ENCODE data around the gene PER2. TPM values are rescaled to one million over a fixed set of nuclear protein-coding genes. Genes with fewer than 3 reads are reported as not detected.
A peak's percentile ranks its signal among the peaks of the same experiment; 100 is the strongest.

The PER2 gene
- total RNA-seq, 4 donors from 2014 or later = 8.2 to 18.6 (median 9.8) TPM

DNA sequence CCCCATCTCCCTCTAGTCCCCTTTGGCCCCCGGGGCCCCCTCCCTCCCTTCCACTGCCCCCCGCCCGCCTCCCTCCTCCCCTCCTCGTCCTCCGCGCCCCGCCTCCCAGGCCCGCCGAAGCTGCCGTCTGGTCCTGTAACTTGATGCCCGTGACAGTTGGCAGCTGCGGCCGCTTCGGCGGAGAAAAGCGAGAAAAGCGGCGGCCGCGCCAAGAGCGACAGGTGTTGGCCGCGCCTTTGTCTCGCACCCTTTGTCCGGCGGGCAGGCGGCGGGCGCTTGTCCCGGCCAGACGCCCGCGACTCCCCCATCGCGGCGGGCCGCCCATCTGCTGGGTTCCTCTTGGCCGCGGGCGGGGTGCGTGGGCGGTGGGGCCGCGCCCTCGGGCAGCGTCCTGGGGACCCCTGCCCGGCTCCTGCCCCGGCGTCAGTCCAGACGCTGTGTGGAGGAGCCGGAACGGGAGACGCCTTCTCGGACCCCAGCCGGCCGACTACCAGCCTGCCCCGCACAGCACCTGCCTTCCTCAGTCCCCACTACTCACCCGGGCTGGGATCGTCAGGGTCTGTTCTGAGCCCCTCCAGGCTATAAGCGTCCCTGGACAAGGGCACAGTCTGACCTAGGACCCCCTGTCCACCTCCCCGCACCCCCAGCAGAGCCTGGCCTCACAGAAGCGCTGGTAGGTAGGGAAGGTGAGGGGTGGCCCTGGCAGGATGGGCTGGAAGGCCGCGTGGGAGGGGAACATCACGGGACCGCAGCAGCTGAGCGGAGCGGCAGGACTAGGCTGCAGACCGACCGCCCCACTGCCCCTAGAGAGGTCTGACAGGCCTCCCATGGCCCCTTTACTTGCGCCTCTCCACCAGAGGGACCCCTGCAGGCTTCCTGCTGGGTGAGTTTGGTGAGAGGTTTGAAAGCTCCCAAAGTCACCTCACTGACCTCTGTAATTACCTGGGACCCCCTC, 47.4 kb downstream of the PER2 start:
- 36 to 65% methylated on average over 4 to 25 of the region's 71 CpGs for WGBS, 2 donors
- no peak for DNase-seq (ENCODE audit: low spot score in 2 of 2)
- peak overlapping the region; percentile 15 to 87 (median 47) for H3K4me3 ChIP-seq

DNA sequence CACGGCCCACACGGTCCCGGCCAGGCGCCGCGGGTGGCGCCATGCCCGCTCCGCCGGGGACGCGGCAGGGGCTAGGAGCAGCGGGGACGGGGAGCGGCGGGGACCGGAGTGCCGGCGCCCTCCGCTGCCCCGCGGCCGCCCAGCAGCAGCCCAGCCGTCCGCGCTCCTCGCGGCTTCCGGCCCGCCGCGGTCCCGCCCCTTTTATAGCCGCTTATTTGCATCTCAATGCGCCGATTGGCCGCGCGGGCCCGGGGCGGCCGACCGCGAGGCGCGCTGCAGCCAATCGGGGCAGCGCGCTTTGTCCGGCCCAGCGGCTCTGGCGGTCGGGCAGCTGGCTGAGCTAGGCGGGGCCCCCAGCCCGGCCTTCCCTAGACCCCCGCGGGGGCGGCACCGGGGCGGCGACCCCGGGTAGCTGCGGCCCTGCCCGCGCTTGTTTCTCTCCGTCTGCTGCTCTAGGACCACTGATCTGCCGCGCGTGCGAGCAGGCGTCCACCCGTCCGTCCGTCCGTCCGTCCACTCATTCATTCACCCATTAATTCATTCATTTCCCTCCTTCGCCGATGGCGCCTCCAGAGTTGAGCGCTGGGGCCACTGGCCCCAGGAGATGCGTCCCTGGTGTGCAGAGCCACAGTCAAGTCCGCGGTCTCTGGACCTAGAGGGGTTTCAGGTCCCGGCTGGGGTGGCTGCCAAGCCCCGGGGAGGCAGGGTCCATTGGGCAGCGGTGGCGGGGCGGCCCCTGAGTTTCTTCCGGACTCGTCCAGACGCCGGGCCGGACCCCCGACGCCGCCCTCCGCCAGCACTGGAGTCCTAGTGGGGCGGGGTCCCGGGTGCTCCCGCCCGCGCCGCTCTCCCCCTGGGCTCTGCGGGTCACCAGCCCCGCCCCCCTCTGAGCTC, 48.3 kb downstream of the PER2 start, which contains the start of gene HES6:
TSS of gene HES6 (minus strand) at position 176 of the 894 bp plus-strand sequence. CDS start at position 43, 133 bp downstream.
- TF ChIP-seq EP300 (IDR thresholded peaks at IDR 0.05) (peak in 1 of 2 donors; percentile 54), POLR2A (IDR thresholded peaks at IDR 0.05) (peak; percentile 67 to 91)
- TF ChIP-seq, protein P1, sequence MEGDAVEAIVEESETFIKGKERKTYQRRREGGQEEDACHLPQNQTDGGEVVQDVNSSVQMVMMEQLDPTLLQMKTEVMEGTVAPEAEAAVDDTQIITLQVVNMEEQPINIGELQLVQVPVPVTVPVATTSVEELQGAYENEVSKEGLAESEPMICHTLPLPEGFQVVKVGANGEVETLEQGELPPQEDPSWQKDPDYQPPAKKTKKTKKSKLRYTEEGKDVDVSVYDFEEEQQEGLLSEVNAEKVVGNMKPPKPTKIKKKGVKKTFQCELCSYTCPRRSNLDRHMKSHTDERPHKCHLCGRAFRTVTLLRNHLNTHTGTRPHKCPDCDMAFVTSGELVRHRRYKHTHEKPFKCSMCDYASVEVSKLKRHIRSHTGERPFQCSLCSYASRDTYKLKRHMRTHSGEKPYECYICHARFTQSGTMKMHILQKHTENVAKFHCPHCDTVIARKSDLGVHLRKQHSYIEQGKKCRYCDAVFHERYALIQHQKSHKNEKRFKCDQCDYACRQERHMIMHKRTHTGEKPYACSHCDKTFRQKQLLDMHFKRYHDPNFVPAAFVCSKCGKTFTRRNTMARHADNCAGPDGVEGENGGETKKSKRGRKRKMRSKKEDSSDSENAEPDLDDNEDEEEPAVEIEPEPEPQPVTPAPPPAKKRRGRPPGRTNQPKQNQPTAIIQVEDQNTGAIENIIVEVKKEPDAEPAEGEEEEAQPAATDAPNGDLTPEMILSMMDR (IDR thresholded peaks at IDR 0.05) = peak in 2 of 5 experiments; percentile 46 to 59
- WGBS, 2 donors = 2% methylated on average over 46 of the region's 105 CpGs
- DNase-seq (ENCODE audit: low spot score in 2 of 2) = peak; percentile 71 to 73
- Histone ChIP-seq H3K27me3 (peaks cover 0 to 19% of the 10 kb centered on the region in 2 donors), H3K27ac (peak within 1 kb of the TSS in 1 of 4 donors; percentile 61), H3K36me3 (peaks cover 0 to 9% (median 0%) of the 10 kb centered on the region in 3 donors), H3K4me1 (peaks cover 0 to 43% (median 23%) of the 10 kb centered on the region in 4 donors), H3K4me3 (peak within 1 kb of the TSS; percentile 49 to 87 (median 66)), H3K9me3 (no peaks in the 10 kb centered on the region)

More for the DNA sequence above, 47.4 kb downstream of the PER2 start:
- Histone ChIP-seq H3K36me3 (peaks cover 0 to 18% (median 0%) of the 10 kb centered on the region in 3 donors), H3K4me1 (peaks cover 0 to 43% (median 23%) of the 10 kb centered on the region in 4 donors), H3K27ac (no peak overlapping the region), H3K27me3 (peaks cover 0 to 19% of the 10 kb centered on the region in 2 donors), H3K9me3 (no peaks in the 10 kb centered on the region)
- no peak for TF ChIP-seq EP300 (IDR thresholded peaks at IDR 0.05)
- no peak for TF ChIP-seq POLR2A (IDR thresholded peaks at IDR 0.05)
- TF ChIP-seq, protein P1 (IDR thresholded peaks at IDR 0.05) = no peak

DNA sequence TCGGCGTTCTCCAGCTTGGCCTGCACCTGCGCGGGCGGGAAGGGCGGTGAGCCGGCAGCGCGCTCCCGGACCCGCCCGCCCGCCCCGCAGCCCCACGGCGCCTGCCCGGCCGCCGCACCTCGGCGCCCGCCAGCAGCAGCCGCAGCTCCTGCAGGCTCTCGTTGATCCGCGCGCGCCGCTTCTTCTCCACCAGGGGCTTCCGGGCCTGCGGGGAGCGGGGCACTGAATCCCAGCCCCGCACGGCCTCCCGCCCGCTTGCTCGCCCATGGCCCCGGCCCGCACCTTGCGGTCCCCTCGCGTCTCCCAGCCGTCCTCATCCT, 48.9 kb downstream of the PER2 start:
- Histone ChIP-seq H3K4me3 (peak overlapping the region; percentile 49 to 87 (median 66)), H3K27ac (peak overlapping the region in 1 of 4 donors; percentile 61), H3K9me3 (no peaks in the 10 kb centered on the region), H3K36me3 (peaks cover 0 to 4% (median 0%) of the 10 kb centered on the region in 3 donors), H3K27me3 (peaks cover 0 to 19% of the 10 kb centered on the region in 2 donors), H3K4me1 (peaks cover 0 to 43% (median 23%) of the 10 kb centered on the region in 4 donors)
- 0% methylated on average over 3 of the region's 43 CpGs for WGBS, 2 donors
- no peak for TF ChIP-seq EP300 (IDR thresholded peaks at IDR 0.05)
- TF ChIP-seq, protein P1 (IDR thresholded peaks at IDR 0.05) = no peak
- no peak for TF ChIP-seq POLR2A (IDR thresholded peaks at IDR 0.05)
- no peak for DNase-seq (ENCODE audit: low spot score in 2 of 2)

DNA sequence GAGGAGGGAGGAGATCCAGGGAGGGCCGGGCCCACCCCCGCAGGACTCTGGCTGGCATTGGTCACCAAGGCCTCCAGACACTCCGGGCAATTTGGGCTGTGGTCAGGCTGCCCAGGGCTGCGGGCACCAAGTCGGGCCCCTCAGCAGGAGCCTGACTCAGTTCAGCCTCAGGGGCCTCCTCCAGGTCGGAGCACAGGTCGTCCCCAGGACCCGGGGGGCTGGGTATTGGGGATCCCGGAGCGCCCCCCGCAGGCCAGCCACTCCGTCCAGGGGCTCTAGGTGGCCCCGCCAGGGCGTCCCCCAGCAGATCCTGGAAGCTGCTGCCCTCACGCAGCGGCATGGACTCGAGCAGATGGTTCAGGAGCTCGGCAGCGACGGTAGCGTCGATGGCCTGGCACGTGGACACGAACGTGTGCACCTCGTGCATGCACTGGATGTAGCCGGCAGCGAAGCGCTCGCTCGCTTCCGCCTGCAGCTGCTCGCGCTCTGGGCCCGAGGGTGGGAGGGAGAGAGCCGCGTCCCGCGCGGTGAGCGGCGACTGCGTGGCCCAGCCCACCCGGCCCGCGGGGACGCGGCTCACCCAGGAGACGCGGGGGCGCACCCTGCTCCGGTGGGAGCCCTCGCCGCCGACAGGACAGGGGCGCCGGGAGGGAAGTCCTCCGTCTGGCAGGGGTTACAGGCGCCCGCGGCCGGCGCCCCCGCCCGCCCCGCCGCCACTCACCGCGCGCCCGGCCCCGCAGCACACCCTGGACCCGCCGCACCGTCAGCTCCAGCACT, 49.5 kb downstream of the PER2 start:
- Histone ChIP-seq H3K4me3 (peak overlapping the region in 3 of 4 donors; percentile 27 to 87 (median 49)), H3K27me3 (peaks cover 0 to 19% of the 10 kb centered on the region in 2 donors), H3K4me1 (peaks cover 0 to 43% (median 23%) of the 10 kb centered on the region in 4 donors), H3K9me3 (no peaks in the 10 kb centered on the region), H3K36me3 (no peaks in the 10 kb centered on the region), H3K27ac (no peak overlapping the region)
- TF ChIP-seq EP300 (IDR thresholded peaks at IDR 0.05) (no peak), POLR2A (IDR thresholded peaks at IDR 0.05) (no peak)
- TF ChIP-seq, protein P1 (IDR thresholded peaks at IDR 0.05) = no peak
- no peak for DNase-seq (ENCODE audit: low spot score in 2 of 2)
- 10 to 38% methylated on average over 28 to 39 of the region's 75 CpGs for WGBS, 2 donors
